Activated gamma-delta T cell treated with Interleukin-2 at 50 U/mL for 16 hours (primary cell): ENCODE data around the gene BANP.
"Not testable (repeated sequence)": the region's sequence is repeated elsewhere in the genome, so short reads cannot be mapped to it uniquely, and the experiment has no call there.

Experiments used
- DNase-seq: peaks from one replicate; pipeline ENCODE4 v3.0.0-alpha.2; 2020

Gene BANP

GRCh38 chr16:88035292-88035691, 84.1 kb downstream of the BANP start:
- no peak for DNase-seq

- not testable (repeated sequence) for DNase-seq
Measured at GRCh38 chr16:88035884-88036639, 84.8 kb downstream of the BANP start.

GRCh38 chr16:88036640-88036996, 85.4 kb downstream of the BANP start:
- DNase-seq, result not testable (repeated sequence)

- not testable (repeated sequence) for DNase-seq
Measured at GRCh38 chr16:88037359-88037758, 86.1 kb downstream of the BANP start.

GRCh38 chr16:88037876-88038525, 86.8 kb downstream of the BANP start:
- not testable (repeated sequence) for DNase-seq

GRCh38 chr16:88038526-88038908, 87.3 kb downstream of the BANP start:
- not testable (repeated sequence) for DNase-seq

GRCh38 chr16:88039591-88039990, 88.4 kb downstream of the BANP start:
- no peak for DNase-seq

- DNase-seq, result not testable (repeated sequence)
Measured at GRCh38 chr16:88040196-88040876, 89.1 kb downstream of the BANP start.

- not testable (repeated sequence) for DNase-seq
Measured at GRCh38 chr16:88040877-88041244, 89.6 kb downstream of the BANP start.

- DNase-seq, result not testable (repeated sequence)
Measured at GRCh38 chr16:88041506-88041905, 90.3 kb downstream of the BANP start.

GRCh38 chr16:88041986-88042562, 90.8 kb downstream of the BANP start:
- not testable (repeated sequence) for DNase-seq

GRCh38 chr16:88043208-88043910, 92.1 kb downstream of the BANP start:
- not testable (repeated sequence) for DNase-seq

- DNase-seq, result not testable (repeated sequence)
Measured at GRCh38 chr16:88044121-88044581, 92.9 kb downstream of the BANP start.

GRCh38 chr16:88045361-88045760, 94.1 kb downstream of the BANP start:
- DNase-seq, result not testable (repeated sequence)

GRCh38 chr16:88045820-88046303, 94.6 kb downstream of the BANP start:
- DNase-seq, result no peak

- no peak for DNase-seq
Measured at GRCh38 chr16:88047462-88047861, 96.2 kb downstream of the BANP start.

GRCh38 chr16:88048985-88049384, 97.8 kb downstream of the BANP start:
- DNase-seq, result no peak

GRCh38 chr16:88049561-88050545, 98.6 kb downstream of the BANP start:
- DNase-seq, result no peak

- DNase-seq, result no peak
Measured at GRCh38 chr16:88050952-88051660, 99.9 kb downstream of the BANP start.

- DNase-seq, result no peak
Measured at GRCh38 chr16:88052661-88053060, 101.4 kb downstream of the BANP start.

GRCh38 chr16:88053479-88053878, 102.2 kb downstream of the BANP start:
- not testable (repeated sequence) for DNase-seq
